HG02678 (cell line): ENCODE results near the gene CECR2.
"Not testable (repeated sequence)": the region's sequence is repeated elsewhere in the genome, so short reads cannot be mapped to it uniquely, and the experiment has no call there.

Experiments used
- ATAC-seq: cut with Tn5 transposase; IDR thresholded peaks from one replicate; pipeline ENCODE4 v1.9.1; 2021; ENCODE audit warnings: mild to moderate bottlenecking, moderate library complexity; ENCODE audit not compliant: unreplicated experiment

The CECR2 gene

DNA sequence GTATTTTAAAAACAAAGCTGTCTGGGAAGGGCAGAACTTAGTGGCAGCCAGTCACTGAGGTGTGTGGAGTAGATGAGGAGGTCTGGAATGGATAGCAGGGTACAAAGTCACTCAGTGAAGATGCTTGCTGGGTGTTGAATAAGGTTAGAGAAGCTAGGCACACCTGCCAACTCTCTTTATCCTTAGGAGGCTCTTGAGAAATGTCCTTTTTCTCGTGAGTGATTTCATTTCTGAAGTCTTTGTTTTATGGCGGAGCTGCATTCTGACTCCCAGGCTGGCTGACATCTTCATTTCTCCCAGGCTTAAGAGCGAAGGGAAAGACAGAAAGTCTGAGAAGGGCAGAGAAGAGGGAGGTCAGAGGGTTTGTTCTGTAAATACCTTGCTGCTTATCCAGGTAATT lies 31.0 kb downstream of the CECR2 start:
- ATAC-seq, result no peak

DNA sequence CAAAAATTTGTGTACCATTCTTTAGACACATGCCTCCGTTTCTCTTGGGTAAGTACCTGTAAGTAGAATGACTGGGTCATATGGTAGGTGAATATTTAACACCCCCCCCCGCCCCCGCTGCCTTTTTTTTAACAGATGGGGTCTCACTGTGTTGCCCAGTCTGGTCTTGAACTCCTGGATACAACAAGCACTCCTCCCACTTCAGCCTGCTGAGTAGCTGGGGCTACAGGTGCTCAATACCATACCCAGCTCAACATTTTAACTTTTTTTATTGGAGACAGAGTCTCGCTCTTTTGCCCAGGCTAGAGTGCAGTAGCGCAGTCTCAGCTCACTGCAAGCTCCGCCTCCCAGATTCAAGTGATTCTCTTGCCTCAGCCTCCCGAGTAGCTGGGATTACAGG lies 32.5 kb downstream of the CECR2 start:
- no peak for ATAC-seq

DNA sequence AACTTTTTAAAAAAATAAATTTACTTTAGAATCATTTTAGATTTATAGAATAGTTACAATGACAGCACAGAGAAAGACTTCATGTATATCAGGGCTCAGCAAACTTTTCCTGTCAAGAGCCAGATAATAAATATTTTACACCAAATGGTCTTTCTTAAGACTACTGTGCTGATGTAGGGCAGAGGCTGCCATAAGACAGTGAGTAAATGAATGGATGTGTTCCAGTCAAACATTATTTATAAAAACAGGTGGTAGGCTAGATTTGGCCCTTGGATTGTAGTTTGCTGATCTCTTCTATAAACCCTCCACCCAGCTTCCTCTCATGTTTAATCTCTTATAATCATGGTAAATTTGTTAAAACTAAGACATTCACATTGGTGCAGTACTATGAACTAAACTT lies 33.0 kb downstream of the CECR2 start:
- no peak for ATAC-seq

DNA sequence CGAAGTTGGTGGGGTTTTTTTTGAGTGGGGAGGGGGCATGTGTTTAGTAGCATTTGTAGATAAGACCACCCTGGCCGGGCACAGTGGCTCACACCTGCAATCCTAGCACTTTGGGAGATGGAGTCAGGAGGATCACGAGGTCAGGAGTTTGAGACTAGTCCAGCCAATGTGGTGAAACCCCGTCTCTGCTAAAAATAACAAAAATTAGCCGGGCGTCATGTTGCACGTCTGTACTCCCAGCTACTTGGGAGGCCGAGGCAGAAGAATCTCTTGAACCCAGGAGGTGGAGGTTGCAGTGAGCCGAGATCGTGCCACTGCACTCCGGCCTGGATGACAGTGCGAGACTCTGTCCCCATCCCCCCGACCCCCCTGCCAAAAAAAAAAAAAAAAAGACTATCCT lies 34.6 kb downstream of the CECR2 start:
- ATAC-seq, result no peak

DNA sequence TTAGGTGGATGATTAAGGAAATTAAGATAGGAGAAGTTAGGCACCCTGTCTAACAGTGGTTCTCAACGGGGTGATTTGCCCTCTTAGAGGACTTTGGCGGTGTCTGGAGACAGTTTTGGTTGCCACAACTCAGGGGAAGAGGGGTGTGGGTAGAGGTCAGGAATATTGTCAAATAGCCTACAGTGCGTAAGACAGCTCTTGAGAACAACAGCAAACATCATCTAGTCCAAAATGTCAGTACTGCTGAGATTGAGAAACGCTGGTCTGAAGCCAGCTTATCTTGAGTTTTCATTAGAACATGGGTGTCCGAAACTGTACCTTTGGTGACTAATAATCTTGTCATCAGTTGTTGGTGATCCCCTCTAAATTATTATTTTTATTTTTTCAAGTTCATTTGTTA lies 38.4 kb downstream of the CECR2 start:
- ATAC-seq, result no peak

DNA sequence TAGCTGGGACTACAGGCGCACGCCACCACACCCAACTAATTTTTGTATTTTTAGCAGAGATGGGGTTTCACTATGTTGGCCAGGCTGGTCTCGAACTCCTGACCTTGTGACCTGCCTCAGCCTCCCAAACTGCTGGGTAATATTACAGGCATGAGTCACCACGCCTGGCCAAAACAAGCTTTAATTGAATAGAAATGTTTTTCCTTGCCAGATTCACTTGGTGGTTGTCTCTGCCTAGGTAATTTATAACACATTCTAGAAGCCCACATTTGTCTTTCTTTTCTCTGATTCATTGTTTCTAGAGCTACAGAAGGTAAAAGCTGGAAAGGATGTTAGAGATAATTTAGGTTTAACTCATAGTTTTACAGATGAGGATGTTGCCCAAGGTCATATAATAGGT lies 41.3 kb downstream of the CECR2 start:
- ATAC-seq, result no peak

DNA sequence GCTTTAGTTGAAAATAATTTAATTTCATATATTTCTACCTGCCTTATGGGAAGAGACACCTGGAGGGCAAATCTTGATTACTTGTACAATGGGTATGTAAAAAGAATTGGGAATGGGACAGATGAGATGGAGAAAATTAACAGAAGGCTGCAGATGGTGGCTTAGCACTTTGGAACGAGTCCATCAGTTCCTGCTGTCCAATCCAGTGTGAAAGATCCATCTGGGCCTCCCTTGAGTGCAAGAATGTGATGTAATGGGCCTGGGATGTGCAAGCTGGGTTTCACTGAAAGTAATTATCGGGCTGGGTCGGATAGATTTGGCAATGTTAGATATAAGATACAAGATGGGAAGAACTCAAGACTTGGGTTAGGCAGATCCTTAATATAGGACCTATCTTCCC lies 42.0 kb downstream of the CECR2 start:
- no peak for ATAC-seq

DNA sequence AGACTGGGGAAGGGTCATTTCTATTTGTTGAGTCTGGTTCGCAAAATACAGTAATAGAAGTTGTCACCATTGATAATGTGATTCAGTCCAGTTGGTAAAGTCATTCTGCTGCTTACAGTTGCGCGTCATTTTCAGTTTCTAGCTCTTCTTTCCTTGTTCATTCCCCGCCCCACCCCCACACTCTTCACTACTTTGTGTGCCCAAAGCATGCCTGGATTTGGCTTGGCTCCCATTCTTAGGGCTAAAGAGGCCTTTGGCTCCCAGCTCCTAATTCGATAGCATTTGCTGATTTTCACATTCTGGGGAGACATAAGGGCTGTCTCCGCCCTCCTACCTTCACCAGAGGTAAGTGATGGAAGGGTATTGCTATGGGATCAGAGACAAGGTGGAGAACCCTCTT lies 43.0 kb downstream of the CECR2 start:
- ATAC-seq, result no peak

DNA sequence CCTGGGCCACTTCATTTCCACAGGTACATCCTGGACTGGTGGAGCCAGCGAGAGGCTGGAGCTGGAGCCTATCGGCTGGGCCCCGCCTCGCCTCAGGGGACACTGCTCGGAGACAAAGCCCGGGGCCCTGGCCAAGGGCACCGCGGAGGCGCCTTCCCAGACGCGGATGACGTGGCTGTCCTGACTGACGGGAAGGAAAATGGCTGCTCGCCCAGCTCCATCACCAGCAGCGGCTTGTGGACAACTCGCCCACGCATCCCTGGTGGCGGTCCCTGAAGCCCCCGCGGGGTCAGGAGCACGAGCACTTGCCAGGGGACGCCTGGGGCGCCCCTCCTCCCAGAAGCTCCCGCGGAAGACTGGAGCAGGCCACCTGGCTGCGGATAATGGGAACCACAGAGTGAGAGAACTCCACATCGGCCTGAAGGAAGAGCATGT lies 49.6 kb downstream of the CECR2 start:
- no peak for ATAC-seq

DNA sequence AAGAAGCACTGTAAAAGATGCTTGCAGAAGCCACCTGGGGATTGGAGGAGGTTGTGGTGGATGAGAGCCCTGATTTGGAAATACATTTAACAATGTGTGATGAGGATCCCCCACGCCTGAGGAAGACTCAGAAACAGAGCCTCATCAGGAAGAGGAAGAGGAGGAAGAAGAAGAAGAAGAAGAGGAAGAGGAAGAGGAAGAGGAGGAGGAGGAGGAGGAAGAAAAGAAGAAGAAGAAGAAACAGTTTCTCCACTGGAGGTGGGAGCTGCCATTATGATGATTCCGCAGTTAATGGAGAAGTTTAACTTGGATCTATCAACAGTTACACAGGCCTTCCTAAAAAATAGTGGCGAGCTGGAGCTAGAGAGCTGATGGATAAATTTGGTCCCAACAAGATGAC lies 50.1 kb downstream of the CECR2 start:
- ATAC-seq, result no peak

DNA sequence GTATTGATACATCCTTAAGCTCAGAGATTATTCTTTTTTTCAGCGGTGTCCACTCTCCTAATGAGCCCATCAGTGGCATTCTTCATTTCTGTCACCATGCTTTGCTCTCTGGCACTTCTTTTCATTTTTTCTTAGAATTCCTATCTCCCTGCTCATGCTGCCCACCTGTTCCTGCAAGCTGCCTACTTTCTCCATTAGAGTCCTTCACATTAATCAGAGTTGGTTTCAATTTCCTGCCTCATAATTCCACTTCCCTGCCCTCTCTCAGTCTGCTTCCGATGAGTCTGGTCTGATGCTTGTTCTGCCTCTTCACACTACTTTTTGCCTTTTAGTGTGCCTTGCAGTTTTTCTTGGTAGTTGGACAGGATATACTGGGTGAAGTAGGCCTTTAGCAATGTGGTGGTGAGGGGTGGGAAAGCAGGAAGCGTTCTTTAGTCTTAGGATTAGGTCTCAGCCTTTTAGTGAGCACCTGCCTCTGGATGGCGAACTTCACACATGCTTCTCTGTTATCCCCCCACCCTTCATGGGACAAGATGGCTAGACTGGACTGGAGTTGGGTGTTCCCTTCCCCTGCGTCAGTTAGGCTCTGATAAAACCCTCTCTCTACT lies 53.6 kb downstream of the CECR2 start:
- ATAC-seq, result no peak

DNA sequence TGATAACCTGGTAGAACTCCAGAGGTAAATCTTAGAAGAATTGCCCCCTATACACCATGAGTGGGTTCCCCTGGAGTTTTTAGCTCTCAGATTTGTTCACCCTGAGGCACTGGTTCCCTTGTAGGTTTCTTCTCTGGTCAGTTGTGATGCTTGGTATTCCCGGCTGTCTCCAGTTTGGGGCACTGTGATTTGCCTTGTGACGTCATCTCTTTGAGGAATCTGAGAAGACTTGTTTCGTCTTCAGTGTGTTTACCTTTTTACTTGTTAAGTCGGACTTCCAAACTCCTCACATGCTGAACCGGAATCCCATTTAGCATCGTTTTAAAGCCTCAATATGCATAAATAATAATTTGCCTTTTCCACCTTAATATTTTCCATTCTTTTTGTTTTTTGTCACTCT lies 54.4 kb downstream of the CECR2 start:
- ATAC-seq, result no peak

DNA sequence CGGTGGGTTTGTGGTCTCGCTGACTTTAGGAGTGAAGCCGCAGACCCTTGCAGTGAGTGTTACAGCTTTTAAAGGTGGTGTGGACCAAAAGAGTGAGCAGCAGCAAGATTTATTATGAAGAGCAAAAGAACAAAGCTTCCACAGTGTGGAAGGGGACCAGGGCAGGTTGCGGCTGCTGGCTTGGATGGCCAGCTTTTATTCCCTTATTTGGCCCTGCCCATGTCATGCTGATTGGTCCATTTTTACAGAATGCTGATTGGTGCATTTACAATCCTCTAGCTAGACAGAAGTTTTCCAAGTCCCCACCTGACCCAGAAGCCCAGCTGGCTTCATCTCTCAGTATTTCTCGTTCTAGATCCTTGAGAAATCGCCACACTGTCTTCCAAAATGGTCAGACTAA lies 58.3 kb downstream of the CECR2 start:
- not testable (repeated sequence) for ATAC-seq

DNA sequence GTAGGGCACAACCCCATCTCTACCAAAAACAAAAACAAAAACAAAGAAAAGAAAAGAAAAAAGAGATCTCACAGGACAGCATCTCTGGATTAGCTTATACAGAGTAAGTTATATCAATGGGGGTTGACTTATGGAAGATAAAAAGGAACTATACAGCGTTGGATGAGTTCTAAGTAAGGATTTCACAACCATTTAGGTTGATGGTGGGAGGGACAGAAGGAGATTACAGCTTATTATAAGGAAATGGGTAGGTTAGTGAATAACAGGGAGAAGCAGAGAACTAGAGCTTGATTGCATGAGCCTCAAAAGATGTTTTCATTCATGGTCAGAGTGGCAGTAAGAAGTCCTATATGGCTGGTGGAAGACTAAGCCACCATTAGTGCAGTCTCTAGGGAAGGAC lies 60.3 kb downstream of the CECR2 start:
- ATAC-seq, result no peak

DNA sequence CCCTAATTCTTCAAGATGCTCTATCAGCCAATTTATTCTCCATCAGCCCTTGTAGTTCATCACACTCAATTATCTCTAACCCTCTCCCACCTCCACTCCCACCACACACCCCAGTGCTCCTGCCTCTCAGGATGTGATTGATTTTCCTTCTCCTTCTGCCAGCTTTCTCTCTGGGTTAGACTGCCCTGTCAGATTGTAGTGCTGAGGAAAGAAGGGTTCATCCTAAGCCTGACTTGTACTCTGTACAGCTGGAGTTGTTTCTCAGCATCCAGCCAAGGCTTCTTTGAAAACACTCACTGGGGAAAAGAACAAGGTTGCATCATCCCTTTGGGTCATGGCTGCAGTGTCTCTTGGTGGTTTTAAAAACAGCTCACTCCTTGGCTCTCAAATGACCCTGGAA lies 61.2 kb downstream of the CECR2 start:
- ATAC-seq, result no peak

DNA sequence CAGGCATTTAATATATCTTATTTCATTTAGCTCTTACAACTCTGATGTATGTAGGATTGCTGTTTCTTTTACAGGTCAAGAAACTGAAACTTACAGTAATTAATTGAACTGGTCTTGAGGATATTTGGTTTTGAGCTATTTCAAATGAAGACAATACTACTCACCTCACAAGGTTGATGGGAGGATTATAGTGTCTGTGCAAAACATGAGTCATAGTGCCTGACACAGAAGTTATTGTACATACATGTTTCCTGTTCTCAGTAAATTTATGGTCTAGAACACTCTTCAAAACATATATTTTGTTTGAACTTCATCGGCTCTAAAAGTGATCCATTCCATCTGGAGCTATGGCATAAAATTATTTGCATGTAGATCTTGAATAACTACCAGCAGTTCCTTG lies 61.9 kb downstream of the CECR2 start:
- ATAC-seq, result no peak

DNA sequence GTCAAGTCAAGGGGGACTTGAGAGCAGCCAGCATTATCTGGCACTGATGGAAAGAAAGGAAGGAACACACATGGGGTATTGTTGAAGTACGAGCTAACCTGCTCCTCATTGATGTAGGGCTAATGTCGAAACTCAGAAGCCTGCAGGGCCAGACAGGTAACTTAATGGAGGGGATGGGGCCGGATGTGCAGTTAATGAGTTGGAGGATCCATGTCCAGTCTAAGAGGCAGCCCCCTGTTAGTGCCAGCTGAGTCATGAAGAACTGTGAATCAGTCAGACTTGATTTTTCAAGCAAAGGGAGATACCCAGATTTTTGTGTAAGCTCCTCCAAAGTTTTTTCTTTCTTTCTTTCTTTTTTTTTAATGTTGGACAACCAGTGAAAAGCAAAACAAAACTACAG lies 65.6 kb downstream of the CECR2 start:
- no peak for ATAC-seq

DNA sequence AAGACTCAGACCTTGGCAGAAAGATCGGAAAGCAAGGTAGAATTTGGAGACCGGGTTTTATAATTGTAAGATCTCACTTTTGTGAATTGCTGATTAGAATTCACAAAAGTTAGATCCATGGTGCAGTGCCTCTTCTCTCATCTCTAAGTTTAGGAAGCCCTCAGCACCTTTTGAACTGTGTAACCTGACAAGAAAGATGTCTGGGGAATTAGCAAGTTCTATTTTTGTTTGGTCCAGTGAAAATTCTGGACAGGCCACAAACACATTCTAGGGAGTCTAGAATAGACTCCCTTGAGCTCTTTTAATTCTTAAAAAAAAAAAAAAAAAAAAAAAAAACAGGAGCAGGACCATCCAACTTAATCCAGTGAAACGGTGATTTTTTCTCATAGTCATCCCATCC lies 66.1 kb downstream of the CECR2 start:
- no peak for ATAC-seq

DNA sequence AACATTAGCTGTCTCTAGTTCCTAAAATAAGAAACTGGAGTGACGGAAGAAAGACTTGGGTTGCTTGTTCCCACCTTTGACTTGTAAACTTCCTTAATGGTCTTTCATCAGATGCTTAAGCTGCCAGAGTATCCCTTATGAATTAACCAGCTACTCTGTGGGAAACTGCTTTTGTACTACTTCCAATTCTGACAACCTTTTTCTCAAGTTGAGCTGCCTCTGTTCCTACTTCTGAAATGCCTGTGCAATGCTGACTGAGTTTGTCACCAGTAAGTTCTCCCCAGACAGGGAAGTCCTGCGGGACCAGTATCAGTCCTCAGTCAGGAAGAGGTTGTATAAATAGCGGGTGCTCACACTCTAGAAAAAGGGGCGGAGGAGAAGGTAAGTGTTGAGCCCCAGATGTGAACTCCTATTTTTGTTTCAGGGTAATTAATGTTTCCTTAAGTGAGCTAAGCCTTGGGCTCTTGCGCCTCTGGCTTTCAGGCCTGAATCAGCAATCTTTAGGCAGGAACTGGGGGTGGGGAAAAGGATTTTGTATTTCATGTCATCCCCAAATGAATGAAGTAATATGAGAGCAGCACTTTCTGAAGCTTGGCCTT lies 67.2 kb downstream of the CECR2 start:
- peak; percentile 48 for ATAC-seq

DNA sequence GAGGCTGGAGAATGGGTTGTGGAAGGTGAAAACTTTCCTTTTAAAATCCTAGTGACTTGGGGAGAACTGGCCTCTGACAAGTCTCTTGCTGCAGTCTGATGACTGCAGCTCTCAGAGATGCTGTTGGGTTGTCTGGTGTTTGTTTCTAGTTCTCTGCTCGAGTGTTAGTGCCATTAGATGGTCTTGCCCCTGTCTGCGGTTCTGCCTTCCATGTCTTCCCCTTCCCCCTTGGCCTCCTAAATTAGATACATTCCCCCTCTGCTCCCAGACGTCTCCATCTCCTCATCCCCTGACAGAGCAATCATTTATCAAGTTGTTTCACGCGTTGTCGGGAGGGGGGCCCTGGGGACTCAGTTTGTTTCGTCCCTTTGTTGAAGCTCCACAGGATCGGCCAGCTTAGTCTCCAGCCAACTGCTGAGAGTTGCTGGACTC lies 67.7 kb downstream of the CECR2 start:
- ATAC-seq, result no peak

DNA sequence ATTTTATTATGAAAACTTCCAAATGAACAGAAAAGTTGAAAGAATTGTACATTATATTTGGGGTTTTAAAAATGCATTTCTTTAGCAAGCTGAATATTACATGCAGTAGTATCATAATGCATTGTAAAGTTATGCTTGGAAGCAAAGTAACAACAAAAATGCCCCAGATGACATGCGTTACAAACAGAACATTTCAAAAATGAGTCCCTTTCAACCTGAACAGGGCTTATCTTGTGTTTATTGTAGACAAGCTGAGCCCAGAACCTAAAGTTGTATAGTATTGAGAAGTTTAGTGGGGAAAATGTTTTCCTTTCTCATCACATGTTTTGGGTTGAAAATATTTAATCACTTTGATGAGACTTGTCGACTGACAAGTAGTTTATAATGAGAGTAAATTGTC lies 68.8 kb downstream of the CECR2 start:
- no peak for ATAC-seq

DNA sequence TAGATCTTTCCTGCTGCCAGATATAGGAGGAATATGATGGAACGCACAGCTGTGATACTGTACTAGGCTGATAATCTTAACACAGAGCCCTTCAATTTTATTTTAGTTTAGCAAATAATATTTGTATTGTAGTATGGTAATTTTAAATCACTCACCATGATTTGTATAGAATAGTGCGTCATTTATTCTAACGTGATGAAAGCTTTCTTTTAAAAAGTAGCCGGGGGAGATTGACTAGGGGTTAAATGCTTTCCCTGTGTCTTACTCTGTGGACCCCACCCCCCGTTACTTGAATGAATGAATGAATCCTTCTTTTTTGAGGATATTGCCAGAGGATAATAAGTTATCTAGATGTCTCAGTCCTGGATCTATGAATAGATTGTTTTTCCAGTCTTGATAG lies 72.1 kb downstream of the CECR2 start:
- ATAC-seq, result no peak
